Activated T-helper 9 cell treated with anti-CD3 and anti-CD28 coated beads, Interleukin-2, amount 50 U/mL, for 16 hours (primary cell): Measurements from ENCODE around the gene OLFML2A.
A peak's percentile ranks its signal among the peaks of the same experiment; 100 is the strongest.
"Not testable (repeated sequence)": the region's sequence is repeated elsewhere in the genome, so short reads cannot be mapped to it uniquely, and the experiment has no call there.

ENCODE experiments used
- DNase-seq: peaks from one replicate; pipeline ENCODE4 v3.0.0-alpha.2; 2020; ENCODE audit warnings: low read depth

Gene OLFML2A

DNA sequence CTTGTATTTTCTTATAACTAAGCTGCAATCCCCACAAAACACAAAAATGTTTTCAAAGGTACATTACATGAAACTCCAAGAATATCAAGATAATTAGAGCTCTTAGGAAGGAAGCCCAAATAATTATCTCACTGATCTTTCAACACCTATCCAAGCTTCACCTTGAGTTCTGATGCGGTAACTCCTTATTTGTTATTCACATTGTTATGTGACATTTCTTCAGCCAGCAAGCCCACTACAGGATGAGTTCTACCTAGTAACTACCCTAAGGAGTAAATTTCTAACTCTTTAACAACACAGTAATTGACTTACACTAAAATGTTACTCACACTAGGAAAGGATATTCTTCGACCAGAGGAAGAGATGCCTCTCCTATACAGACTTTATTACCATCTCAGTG is 15.7 kb upstream of the OLFML2A start:
- DNase-seq: no peak

DNA sequence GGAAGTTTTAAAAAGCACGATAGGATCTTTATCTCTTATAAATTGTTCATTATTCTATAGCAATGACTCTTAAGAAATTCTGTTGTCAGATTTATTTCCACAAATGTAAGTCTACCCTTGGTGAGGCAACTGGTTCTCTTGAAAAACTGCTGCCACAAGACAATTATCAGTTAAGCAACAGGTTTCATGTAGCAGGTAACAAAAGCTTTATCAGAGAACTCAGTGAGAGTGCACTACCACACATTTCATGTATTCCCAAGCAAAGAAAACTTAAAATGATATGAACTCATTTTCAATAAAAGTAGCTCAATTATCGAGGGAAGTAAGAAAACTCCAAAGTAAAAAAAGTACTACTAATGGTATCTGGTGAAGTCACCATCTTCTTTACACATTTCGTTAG is 15.2 kb upstream of the OLFML2A start:
- no peak for DNase-seq

- no peak for DNase-seq
Measured at GRCh38 chr9:124762633-124763032, 14.3 kb upstream of the OLFML2A start.

- DNase-seq: no peak
Measured at GRCh38 chr9:124764774-124765438, 12.0 kb upstream of the OLFML2A start.

DNA sequence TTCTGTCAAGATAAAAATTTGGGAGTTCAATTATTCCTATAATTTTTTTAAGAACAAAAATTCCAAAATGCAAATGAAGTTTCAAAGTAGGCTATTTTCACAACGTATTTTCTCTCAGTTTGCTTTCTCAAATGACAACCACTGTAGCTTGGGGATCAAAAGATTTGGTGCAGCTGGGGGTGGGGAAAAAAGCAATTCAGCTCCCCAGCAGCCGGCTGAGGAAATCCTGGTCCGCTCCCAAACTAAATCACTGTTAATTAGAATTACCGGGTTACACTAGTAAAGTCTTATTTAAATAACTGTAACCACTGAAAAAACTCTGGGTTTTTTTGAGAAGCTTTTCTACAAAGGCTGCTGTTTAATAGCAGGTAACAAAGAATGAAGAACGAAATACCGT is 11.5 kb upstream of the OLFML2A start:
- DNase-seq: no peak

DNA sequence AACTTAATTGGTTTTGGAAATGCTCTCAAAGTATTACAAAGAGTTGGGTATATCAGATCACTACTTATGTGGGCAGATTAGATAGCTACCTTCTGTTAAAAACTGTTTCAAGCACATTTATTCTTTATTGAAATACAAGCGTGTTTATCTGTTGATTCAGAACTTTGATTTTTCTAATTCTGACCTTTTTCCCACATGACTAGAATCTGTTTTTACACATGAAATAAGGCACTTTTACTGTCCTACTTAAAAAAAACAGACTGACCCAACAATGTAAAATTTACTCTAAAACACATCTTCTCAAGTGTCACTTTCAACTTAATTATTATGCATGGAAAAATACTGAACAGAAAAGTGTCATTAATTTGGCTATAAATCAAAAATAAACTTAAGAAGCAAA is 10.6 kb upstream of the OLFML2A start:
- no peak for DNase-seq

DNA sequence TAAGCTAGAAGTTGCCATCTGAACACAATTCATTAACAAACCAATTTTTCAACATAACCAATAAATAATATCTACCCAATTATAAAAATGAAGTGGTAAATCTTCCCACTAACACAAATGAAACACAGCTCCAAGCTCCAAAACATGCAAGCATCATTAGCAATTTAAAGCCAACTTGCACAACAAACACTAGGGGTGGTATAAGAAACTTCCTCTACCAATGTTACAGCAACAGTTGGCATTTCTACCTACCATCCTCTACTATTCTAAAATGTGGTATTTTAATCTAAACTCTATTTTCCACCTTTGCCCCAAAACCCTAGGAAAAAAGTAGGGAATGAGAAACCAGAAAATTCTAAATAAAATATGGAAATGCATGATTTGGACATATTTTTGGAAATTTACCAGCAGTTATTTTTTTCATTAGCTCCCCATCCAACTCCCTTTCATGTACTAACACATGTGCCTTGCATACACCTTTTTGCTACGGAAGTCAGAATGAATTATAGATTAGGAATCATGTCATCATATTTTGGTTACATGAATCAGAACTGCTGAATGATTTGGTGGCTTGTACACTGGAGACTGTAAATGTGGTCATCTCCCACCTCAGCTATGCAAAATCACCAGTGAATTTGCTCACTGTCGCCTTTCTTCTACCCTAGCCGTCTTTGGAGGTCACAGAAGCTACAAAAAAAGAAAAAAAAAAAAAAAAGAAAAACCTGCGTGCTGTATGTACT is 9.9 kb upstream of the OLFML2A start:
- DNase-seq: no peak

DNA sequence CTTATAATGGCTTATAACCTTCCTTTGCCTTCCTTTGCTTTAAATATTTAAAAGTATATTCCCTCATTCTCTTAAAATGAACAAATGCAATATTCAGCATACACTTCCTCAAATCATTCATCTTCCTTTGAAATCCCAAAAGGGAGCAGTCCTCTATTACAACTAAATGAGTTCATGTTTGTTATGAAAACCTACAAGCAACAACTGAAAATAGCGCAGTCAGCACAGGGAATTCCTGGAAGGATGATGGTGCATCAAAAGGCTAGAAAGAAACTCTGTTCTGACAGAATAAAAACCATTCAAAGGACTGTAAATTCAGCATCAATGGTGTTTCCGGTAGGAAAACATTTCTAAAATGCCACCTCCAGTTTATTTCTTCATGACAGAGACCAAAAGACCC is 9.1 kb upstream of the OLFML2A start:
- no peak for DNase-seq

GRCh38 chr9:124768334-124768733 is 8.6 kb upstream of the OLFML2A start:
- DNase-seq: no peak

DNA sequence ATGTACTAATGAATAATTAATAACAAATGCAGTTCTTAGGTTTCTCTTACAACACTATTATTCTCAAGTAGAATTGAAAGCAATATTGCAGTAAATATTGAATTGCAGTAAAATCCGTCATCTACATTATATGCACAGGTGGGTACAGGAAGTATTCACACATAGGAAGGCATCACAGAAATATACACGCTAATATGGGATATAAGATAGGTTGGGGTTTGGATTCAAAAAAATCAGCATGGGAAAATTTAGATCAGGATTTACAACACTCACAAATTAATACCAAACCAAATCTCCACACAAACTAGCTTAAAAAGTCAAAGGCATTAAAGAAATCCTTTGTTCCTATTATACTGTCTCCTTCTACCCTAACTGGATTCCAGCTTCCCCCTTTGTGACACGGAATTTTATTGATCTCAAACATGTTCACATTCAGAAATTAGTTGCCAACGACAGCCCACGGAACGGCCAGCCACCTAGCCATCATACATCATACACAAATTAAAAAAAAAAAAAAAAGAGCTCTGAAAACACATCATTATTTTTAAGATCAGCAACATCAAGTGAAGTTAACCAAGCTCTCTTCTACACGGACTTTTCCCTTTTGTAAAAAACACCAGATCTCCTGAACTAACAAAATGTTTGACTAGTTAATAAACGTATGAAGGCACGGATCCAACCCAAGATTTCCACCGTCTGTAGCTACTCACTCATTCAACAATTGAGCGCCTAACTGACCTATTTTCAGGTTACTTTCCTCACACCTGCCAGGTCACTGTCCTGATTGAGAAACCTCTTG is 8.0 kb upstream of the OLFML2A start:
- no peak for DNase-seq

- no peak for DNase-seq
Measured at GRCh38 chr9:124769549-124770358, 7.2 kb upstream of the OLFML2A start.

- no peak for DNase-seq
Measured at GRCh38 chr9:124770359-124771020, 6.4 kb upstream of the OLFML2A start.

GRCh38 chr9:124771021-124771866 is 5.7 kb upstream of the OLFML2A start, which contains the start of gene NR6A1:
NR6A1 (minus strand) TSS chr9:124771311.
- peak; percentile 90 for DNase-seq

- no peak for DNase-seq
Measured at GRCh38 chr9:124771867-124772679, 4.9 kb upstream of the OLFML2A start.

DNA sequence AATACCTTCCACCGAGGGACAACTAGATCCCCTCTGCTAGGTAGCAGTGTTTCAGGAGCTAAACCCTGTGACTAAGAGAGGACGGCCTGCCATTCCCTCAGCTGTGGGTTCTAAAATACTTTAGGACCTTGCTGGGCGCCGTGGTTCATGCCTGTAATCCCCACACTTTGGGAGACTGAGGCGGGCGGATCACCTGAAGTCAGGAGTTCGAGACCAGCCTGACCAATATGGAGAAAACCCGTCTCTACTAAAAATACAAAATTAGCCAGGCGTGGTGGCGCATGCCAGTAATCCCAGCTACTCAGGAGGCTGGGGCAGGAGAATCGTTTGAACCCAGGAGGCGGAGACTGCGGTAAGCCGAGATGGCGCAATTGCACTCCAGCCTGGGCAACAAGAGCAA is 4.1 kb upstream of the OLFML2A start:
- DNase-seq: not testable (repeated sequence)

DNA sequence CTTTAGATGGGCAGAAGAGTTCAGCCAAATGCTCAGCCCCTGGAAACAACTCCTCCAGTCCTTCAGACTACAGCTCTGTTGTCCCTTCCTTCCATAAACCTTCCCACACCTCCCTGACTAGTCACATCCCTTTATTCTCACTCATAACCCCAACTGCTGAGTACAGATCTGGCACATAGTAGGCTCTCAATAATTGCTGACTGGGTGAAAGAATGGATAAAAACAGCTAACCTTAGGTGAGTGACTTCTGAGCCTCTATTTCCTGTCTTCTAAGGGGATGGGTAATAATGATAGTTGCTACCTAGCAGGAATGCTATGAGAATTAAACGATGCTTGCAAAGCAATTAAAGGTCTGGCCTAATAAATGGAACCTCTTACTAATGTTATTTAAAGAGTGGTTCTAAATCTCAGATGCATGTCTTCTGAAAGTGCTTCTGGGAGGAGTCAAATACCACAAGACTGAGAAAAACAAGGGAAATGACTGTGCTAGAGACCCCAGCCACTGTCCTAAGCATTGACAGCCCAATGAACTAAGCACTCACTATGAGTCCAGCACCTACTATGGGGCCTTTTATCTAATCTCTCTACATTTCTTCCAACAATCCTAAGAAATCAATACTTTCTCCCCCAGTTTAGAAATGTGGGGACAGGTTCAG is 3.3 kb upstream of the OLFML2A start:
- DNase-seq: no peak

DNA sequence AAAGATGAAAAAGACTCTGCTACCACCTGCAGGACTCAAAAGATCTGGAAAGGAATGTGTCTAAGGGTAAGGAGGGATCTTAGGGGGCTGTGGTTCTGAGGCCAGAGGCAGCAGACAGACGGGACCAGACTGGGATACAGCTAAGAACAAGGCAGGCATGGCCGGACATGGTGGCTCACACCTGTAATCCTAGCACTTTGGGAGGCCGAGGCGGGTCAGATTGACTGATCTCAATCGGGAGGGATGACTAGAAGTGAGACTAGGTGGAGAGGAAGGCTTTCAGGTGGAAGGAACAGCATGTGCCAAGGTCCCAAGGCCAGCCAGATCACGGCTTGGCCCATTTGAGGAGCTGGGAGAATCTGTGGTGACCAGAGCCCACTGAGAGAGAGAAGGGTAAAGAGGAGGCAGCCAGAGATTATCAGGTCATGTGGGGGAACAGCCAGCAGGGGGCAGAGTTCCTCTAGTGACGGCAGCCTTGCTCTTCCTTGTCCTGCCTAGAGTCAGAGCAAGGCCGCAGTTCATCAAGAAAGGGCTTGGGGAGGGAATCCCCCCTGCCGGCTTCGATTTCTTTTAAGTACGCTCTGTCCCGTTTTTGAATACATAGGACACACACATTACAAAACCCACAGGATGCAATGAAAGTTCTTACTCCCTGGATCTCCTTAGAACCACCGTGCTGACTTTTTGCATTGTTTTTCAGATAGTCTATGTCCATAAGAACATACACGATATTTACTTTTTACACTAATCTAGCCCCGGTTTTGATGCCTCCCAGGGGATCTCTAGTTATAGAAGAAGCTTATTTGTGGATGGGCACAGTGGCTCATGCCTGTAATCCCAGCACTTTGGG is 2.6 kb upstream of the OLFML2A start:
- peak; percentile 73 for DNase-seq

DNA sequence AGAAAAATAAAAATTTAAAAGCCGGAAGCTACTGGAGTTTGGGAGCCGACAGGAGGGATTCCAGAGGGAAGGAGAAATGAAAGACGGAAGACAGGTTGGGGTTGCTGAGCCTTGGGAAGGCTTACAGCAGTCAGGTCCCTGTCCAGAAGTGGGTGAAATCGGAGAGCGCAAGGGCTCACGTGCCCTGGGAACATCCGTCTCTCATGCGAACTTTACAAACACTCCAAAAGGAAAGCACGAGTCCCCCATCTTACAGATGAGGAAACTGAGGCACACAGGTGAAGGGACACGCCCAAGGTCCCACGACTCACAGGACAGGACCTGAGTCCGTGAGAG is 347 bp upstream of the OLFML2A start:
- no peak for DNase-seq
